Cardiac fibroblast (primary cell): ENCODE measurements around the gene TSR1.

Experiments used
- DNase-seq, 2 donors: peaks; one replicate each; pipeline versions ENCODE4 v3.0.0 to v3.0.0-alpha.2; 2010; ENCODE audit warnings: low read depth in 2 of 2
- H3K4me3 ChIP-seq, 2 donors: replicated peaks in 1 of 2; 1 replicate in 1 of 2; 2 replicates in 1 of 2; pipeline ENCODE4 v1.5.1; 2011; ENCODE audit warnings: low read depth in 2 of 2, low read length in 2 of 2, mild to moderate bottlenecking in 2 of 2, moderate library complexity in 1 of 2
- CTCF ChIP-seq: IDR thresholded peaks from one replicate; pipeline ENCODE4 v1.5.1; 2011; ENCODE audit warnings: low read depth, mild to moderate bottlenecking, low read length, inconsistent platforms

The TSR1 gene

GRCh38 chr17:2295575-2295974 is 40.7 kb downstream of the TSR1 start:
- no peak for TF ChIP-seq CTCF
- H3K4me3 ChIP-seq: no peak overlapping the region
- DNase-seq: no peak

GRCh38 chr17:2292100-2292499 is 44.2 kb downstream of the TSR1 start:
- no peak overlapping the region for H3K4me3 ChIP-seq
- no peak for TF ChIP-seq CTCF
- no peak for DNase-seq

GRCh38 chr17:2289878-2290478 is 46.3 kb downstream of the TSR1 start:
- no peak overlapping the region for H3K4me3 ChIP-seq
- TF ChIP-seq CTCF: no peak
- DNase-seq: peak in 1 of 2 donors; percentile 11

- TF ChIP-seq CTCF: no peak
- no peak for DNase-seq
- H3K4me3 ChIP-seq: no peak overlapping the region
These were observed 53.0 kb downstream of the TSR1 start for GRCh38 chr17:2283302-2283701.

- peak; percentile 87 to 90 for DNase-seq
These were observed 53.9 kb downstream of the TSR1 start for GRCh38 chr17:2282297-2282873.

GRCh38 chr17:2279707-2280106 is 56.5 kb downstream of the TSR1 start:
- TF ChIP-seq CTCF: no peak
- no peak for DNase-seq
- H3K4me3 ChIP-seq: no peak overlapping the region

More at GRCh38 chr17:2282297-2282873, 53.9 kb downstream of the TSR1 start:
- TF ChIP-seq CTCF: peak; percentile 56
- H3K4me3 ChIP-seq: no peak overlapping the region
